IMR-90 (cell line): ENCODE data around the gene SNAP23. TPM values are rescaled to one million over a fixed set of nuclear protein-coding genes. Genes with fewer than 3 reads are reported as not detected.
A peak's percentile ranks its signal among the peaks of the same experiment; 100 is the strongest.

Source experiments
- ATAC-seq: fragments of 200-7000 bp; cut with Tn5 transposase; 2 replicates; pipeline ENCODE4 v1.9.1; 2020; ENCODE audit warnings: low read depth, mild to moderate bottlenecking, moderate library complexity
- BruUV-seq: library from RNA; stranded (reverse); fragments of 400-500 nt; replicated peaks from 2 replicates; lab custom pipeline; 2021; lab: Mats Ljungman, UMichigan
- CTCF ChIA-PET: fragments of 300-600 bp; formaldehyde crosslinking; extraction: SDS; loops from one replicate; lab custom pipeline; 2021; ENCODE audit warnings: antibody characterized with exemption; lab: Yijun Ruan, JAX
- POLR2A ChIA-PET: fragments of 300-600 bp; sonication (Branson Sonifier 250); formaldehyde crosslinking; loops from one replicate; lab custom pipeline; 2022; ENCODE audit warnings: antibody characterized with exemption; ENCODE audit not compliant: unreplicated experiment; lab: Charles Lee
- DNase-seq: peaks from one replicate; pipeline ENCODE4 v3.0.0; 2013
- H2AFZ ChIP-seq: replicated peaks from 2 replicates; pipeline ENCODE3; 2013; ENCODE audit warnings: low read length, mild to moderate bottlenecking; ENCODE audit not compliant: poor library complexity
- H2AK5ac ChIP-seq: 2 replicates; pipeline ENCODE4 v1.6.1; 2013; ENCODE audit warnings: low read depth, low read length, inconsistent platforms
- H2AK9ac ChIP-seq: replicated peaks from 2 replicates; pipeline ENCODE3; 2013; ENCODE audit warnings: mild to moderate bottlenecking, low read depth, low read length, moderate library complexity; ENCODE audit not compliant: poor library complexity
- H2BK120ac ChIP-seq: 2 replicates; pipeline ENCODE4 v1.6.1; 2013; ENCODE audit warnings: low read depth, low read length, inconsistent platforms
- H2BK15ac ChIP-seq: 3 replicates; pipeline ENCODE4 v1.6.1; 2013; ENCODE audit warnings: low read depth, low read length, inconsistent platforms
- H2BK20ac ChIP-seq: 2 replicates; pipeline ENCODE4 v1.6.1; 2013; ENCODE audit warnings: low read depth, mild to moderate bottlenecking, inconsistent platforms, low read length, moderate library complexity
- H2BK5ac ChIP-seq: 2 replicates; pipeline ENCODE4 v1.6.1; 2013; ENCODE audit warnings: mild to moderate bottlenecking, low read depth, low read length, inconsistent platforms; ENCODE audit not compliant: poor library complexity, severe bottlenecking
- H3K14ac ChIP-seq: replicated peaks from 2 replicates; pipeline ENCODE4 v1.6.1; 2013; ENCODE audit warnings: low read depth, low read length, inconsistent platforms
- H3K18ac ChIP-seq: 2 replicates; pipeline ENCODE4 v1.6.1; 2013; ENCODE audit warnings: low read depth, low read length, control low read depth
- H3K23ac ChIP-seq: 2 replicates; pipeline ENCODE4 v1.6.1; 2013; ENCODE audit warnings: low read depth, low read length, inconsistent platforms
- H3K27ac ChIP-seq: 2 replicates; pipeline ENCODE4 v1.5.1; 2013; ENCODE audit warnings: mild to moderate bottlenecking, control low read depth, low read length; ENCODE audit not compliant: insufficient read depth
- H3K27me3 ChIP-seq: 2 replicates; pipeline ENCODE4 v1.6.1; 2013; ENCODE audit warnings: low read length; ENCODE audit not compliant: control insufficient read depth, insufficient read depth
- H3K36me3 ChIP-seq: 2 replicates; pipeline ENCODE4 v1.6.1; 2013; ENCODE audit warnings: low read length, mixed read lengths; ENCODE audit not compliant: control insufficient read depth, insufficient read depth
- H3K4ac ChIP-seq: 2 replicates; pipeline ENCODE4 v1.6.1; 2013; ENCODE audit warnings: low read depth, low read length, inconsistent platforms
- H3K4me1 ChIP-seq: 2 replicates; pipeline ENCODE4 v1.6.1; 2013; ENCODE audit warnings: low read length, mixed read lengths; ENCODE audit not compliant: control insufficient read depth, insufficient read depth
- H3K4me2 ChIP-seq: 2 replicates; pipeline ENCODE4 v1.6.1; 2013; ENCODE audit warnings: low read depth, mild to moderate bottlenecking, control low read depth, low read length, moderate library complexity
- H3K4me3 ChIP-seq: 2 replicates; pipeline ENCODE4 v1.5.1; 2013; ENCODE audit warnings: low read depth, mild to moderate bottlenecking, control low read depth, low read length, moderate library complexity; ENCODE audit not compliant: insufficient read depth
- H3K56ac ChIP-seq: 2 replicates; pipeline ENCODE4 v1.6.1; 2013; ENCODE audit warnings: low read length, inconsistent platforms; ENCODE audit not compliant: insufficient read depth; ENCODE audit errors: extremely low read depth
- H3K79me1 ChIP-seq, 2 experiments: 2 replicates each; pipeline ENCODE4 v1.6.1; 2013; ENCODE audit warnings: low read length in 2 of 2, inconsistent platforms in 1 of 2, low read depth in 1 of 2
- H3K9ac ChIP-seq: 2 replicates; pipeline ENCODE4 v1.6.1; 2013; ENCODE audit warnings: low read depth, low read length, control low read depth
- H3K9me1 ChIP-seq: 2 replicates; pipeline ENCODE4 v1.6.1; 2013; ENCODE audit warnings: low read length, inconsistent platforms; ENCODE audit not compliant: insufficient read depth
- H3K9me3 ChIP-seq: 2 replicates; pipeline ENCODE4 v1.6.1; 2013; ENCODE audit warnings: low read length; ENCODE audit not compliant: control insufficient read depth, insufficient read depth
- H4K20me1 ChIP-seq: 2 replicates; pipeline ENCODE4 v1.6.1; 2013; ENCODE audit warnings: low read length, inconsistent platforms; ENCODE audit not compliant: insufficient read depth
- H4K5ac ChIP-seq: 2 replicates; pipeline ENCODE4 v1.6.1; 2013; ENCODE audit warnings: mild to moderate bottlenecking, low read depth, low read length, control low read depth
- H4K8ac ChIP-seq, 2 experiments: 2 replicates each; pipeline ENCODE4 v1.6.1; 2013; ENCODE audit warnings: low read depth in 2 of 2, low read length in 2 of 2, control low read depth in 1 of 2, inconsistent platforms in 1 of 2
- H4K91ac ChIP-seq: 2 replicates; pipeline ENCODE4 v1.6.1; 2013; ENCODE audit warnings: low read depth, low read length, inconsistent platforms; ENCODE audit not compliant: insufficient read depth
- MAZ ChIP-seq: IDR thresholded peaks from 2 replicates; pipeline ENCODE4 v1.6.1; 2012; ENCODE audit warnings: low read depth, mild to moderate bottlenecking, low read length, improper control_type of control experiment, moderate library complexity, borderline replicate concordance
- NFE2L2 ChIP-seq: fragments of 150-350 bp; IDR thresholded peaks from 2 replicates; pipeline ENCODE4 v1.6.1; 2016; ENCODE audit warnings: low read depth, mild to moderate bottlenecking, low read length
- SMC3 ChIP-seq: fragments of 150-350 bp; IDR thresholded peaks from 2 replicates; pipeline ENCODE4 v1.6.1; 2016; ENCODE audit warnings: low read depth, mild to moderate bottlenecking, antibody characterized with exemption, low read length, moderate library complexity
- WGBS, 2 experiments: methylation state at CpG; one replicate each; pipeline versions ENCODE4 v1.1.5 to v1.1.7; 2013; ENCODE audit warnings: missing lambda C conversion rate in 2 of 2; ENCODE audit not compliant: insufficient read length in 1 of 2; ENCODE audit errors: extremely low coverage in 2 of 2; 5-methylcytosine and 5-hydroxymethylcytosine counted together
- dilution Hi-C: fragments of 300-500 bp; cut with HindIII; formaldehyde crosslinking; loops from one replicate; pipeline ENCODE4 v1.14.3; 2018; ENCODE audit warnings: low sequenced_read_pairs; ENCODE audit not compliant: unreplicated experiment
- in situ Hi-C: fragments of 300-500 bp; cut with MboI; formaldehyde crosslinking; loops from 3 replicates; pipeline ENCODE4 v1.14.3; 2019; ENCODE audit warnings: low sequenced_read_pairs, inconsistent platforms, mixed read lengths
- intact Hi-C: fragments of 100-400 bp; cut with micrococcal nuclease; formaldehyde crosslinking; loops from 2 replicates; pipeline ENCODE4 v1.10.0; 2022
- polyA plus RNA-seq, 3 experiments: library from polyadenylated mRNA; depleted of rRNA; stranded (reverse); fragments of >200 nt; gene quantifications; 2 replicates each; pipeline ENCODE4 v1.2.3, GENCODE V29; 2012; ENCODE audit warnings: low replicate concordance in 1 of 3
- total RNA-seq: library from RNA; depleted of rRNA; stranded (reverse); fragments of >200 nt; gene quantifications from 2 replicates; pipeline ENCODE4 v1.2.3, GENCODE V29; 2012
- TF ChIP-seq, protein P1 (sequence below): conservative IDR thresholded peaks from 2 replicates; pipeline ENCODE4 v1.5.1; 2012; ENCODE audit warnings: mild to moderate bottlenecking, low read depth, low read length, improper control_type of control experiment
- TF ChIP-seq, protein P2 (sequence below): fragments of 150-350 bp; IDR thresholded peaks from 2 replicates; pipeline ENCODE4 v1.6.1; 2016; ENCODE audit warnings: low read depth, mild to moderate bottlenecking, low read length, moderate library complexity, borderline replicate concordance
- TF ChIP-seq, protein P3 (sequence below): fragments of 150-350 bp; IDR thresholded peaks from 2 replicates; pipeline ENCODE4 v1.6.1; 2017; ENCODE audit warnings: mild to moderate bottlenecking, antibody characterized with exemption, low read length, low read depth

Gene SNAP23
- total and polyA plus RNA-seq, 2 of the 4 experiments (the other 2 are of a cell fraction), result 36.0 to 45.5 TPM

DNA sequence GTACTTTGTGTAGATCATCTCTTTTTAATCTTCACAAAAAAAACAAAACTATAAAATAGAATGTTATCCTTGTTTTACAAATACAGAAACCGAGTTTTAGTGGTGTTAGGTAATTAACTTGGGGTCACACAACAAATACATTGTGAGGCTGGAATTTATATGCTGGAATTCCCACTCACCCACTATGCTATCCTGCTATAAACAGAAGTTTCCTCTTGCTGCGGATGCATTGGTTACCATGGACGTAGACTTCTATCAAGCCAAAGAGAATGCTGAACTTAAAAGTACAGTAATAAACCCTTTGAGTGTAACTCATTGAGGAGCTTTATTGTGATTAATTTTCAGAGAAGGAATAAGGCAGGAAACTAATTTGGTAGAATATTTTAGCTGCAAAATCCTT, 9.2 kb downstream of the SNAP23 start:
- Histone ChIP-seq H3K18ac (no peak overlapping the region), H4K20me1 (peaks cover 21% of the 10 kb centered on the region; the same call in 1 of the 2 replicates), H2BK15ac (no peak overlapping the region), H2AFZ (no peak overlapping the region), H3K27ac (no peak overlapping the region), H4K91ac (no peak overlapping the region), H3K4ac (no peak overlapping the region), H3K79me1 (peaks cover 43 to 84% of the 10 kb centered on the region in 2 experiments), H4K5ac (no peak overlapping the region), H3K23ac (no peak overlapping the region), H3K9ac (no peak overlapping the region), H3K27me3 (no peaks in the 10 kb centered on the region), H3K36me3 (peaks cover 2% of the 10 kb centered on the region; the same call in 1 of the 2 replicates), H2BK20ac (no peak overlapping the region), H2AK9ac (no peak overlapping the region), H2BK120ac (no peak overlapping the region), H3K9me1 (peaks cover 14% of the 10 kb centered on the region), H2AK5ac (no peak overlapping the region), H3K14ac (no peak overlapping the region), H4K8ac (no peak overlapping the region), H3K56ac (no peak overlapping the region), H3K9me3 (no peaks in the 10 kb centered on the region), H3K4me3 (no peak overlapping the region), H2BK5ac (no peak overlapping the region), H3K4me1 (peaks cover 14% of the 10 kb centered on the region), H3K4me2 (no peak overlapping the region)
- in situ Hi-C loops, result no loop called here
- dilution Hi-C loops, result no loop called here
- CTCF ChIA-PET, result interaction anchor here (0.6 to 0.7 kb wide), 2 partner anchors 137 to 296 kb away, joined by 3 to 6 read pairs; no protein-coding TSS in a partner anchor
- intact Hi-C loops, result no loop called here
- DNase-seq (no peak), ATAC-seq (peak; percentile 25; the same call in 1 of the 2 replicates)
- WGBS, 2 experiments, result no CpG with 5 or more reads among the region's 3 CpGs
- TF ChIP-seq NFE2L2 (no peak), MAZ (no peak), SMC3 (no peak)
- TF ChIP-seq, protein P1, sequence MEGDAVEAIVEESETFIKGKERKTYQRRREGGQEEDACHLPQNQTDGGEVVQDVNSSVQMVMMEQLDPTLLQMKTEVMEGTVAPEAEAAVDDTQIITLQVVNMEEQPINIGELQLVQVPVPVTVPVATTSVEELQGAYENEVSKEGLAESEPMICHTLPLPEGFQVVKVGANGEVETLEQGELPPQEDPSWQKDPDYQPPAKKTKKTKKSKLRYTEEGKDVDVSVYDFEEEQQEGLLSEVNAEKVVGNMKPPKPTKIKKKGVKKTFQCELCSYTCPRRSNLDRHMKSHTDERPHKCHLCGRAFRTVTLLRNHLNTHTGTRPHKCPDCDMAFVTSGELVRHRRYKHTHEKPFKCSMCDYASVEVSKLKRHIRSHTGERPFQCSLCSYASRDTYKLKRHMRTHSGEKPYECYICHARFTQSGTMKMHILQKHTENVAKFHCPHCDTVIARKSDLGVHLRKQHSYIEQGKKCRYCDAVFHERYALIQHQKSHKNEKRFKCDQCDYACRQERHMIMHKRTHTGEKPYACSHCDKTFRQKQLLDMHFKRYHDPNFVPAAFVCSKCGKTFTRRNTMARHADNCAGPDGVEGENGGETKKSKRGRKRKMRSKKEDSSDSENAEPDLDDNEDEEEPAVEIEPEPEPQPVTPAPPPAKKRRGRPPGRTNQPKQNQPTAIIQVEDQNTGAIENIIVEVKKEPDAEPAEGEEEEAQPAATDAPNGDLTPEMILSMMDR, result no peak
- TF ChIP-seq, protein P2, sequence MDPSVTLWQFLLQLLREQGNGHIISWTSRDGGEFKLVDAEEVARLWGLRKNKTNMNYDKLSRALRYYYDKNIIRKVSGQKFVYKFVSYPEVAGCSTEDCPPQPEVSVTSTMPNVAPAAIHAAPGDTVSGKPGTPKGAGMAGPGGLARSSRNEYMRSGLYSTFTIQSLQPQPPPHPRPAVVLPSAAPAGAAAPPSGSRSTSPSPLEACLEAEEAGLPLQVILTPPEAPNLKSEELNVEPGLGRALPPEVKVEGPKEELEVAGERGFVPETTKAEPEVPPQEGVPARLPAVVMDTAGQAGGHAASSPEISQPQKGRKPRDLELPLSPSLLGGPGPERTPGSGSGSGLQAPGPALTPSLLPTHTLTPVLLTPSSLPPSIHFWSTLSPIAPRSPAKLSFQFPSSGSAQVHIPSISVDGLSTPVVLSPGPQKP, result no peak
- TF ChIP-seq, protein P3, sequence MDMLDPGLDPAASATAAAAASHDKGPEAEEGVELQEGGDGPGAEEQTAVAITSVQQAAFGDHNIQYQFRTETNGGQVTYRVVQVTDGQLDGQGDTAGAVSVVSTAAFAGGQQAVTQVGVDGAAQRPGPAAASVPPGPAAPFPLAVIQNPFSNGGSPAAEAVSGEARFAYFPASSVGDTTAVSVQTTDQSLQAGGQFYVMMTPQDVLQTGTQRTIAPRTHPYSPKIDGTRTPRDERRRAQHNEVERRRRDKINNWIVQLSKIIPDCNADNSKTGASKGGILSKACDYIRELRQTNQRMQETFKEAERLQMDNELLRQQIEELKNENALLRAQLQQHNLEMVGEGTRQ, result no peak
- POLR2A ChIA-PET, result no interaction called here
- BruUV-seq, result no TSS peak
